Measurements from ENCODE around the gene HSD17B1. TPM values are rescaled to one million over a fixed set of nuclear protein-coding genes. Genes with fewer than 3 reads are reported as not detected.
"Not testable (repeated sequence)": the region's sequence is repeated elsewhere in the genome, so short reads cannot be mapped to it uniquely, and the experiment has no call there.

HSD17B1 gene
- total RNA-seq, 1 donor from 2014 or later = 2.2 TPM

GRCh38 chr17:42553866-42554249, 1.1 kb downstream of the HSD17B1 start:
- Histone ChIP-seq H3K27ac (peak overlapping the region; percentile 96), H3K9me3 (no peaks in the 10 kb centered on the region), H3K27me3 (ENCODE audit: low read depth) (no peaks in the 10 kb centered on the region), H3K36me3 (peaks cover 5% of the 10 kb centered on the region), H3K4me1 (peaks cover 19% of the 10 kb centered on the region), H3K4me3 (peak overlapping the region; percentile 89)
- ATAC-seq = peak; percentile 47 to 52
- TF ChIP-seq CTCF (IDR thresholded peaks at IDR 0.05) = no peak
- intact Hi-C loops (cut with DNase I) = no loop called here
- DNase-seq = no peak

DNA sequence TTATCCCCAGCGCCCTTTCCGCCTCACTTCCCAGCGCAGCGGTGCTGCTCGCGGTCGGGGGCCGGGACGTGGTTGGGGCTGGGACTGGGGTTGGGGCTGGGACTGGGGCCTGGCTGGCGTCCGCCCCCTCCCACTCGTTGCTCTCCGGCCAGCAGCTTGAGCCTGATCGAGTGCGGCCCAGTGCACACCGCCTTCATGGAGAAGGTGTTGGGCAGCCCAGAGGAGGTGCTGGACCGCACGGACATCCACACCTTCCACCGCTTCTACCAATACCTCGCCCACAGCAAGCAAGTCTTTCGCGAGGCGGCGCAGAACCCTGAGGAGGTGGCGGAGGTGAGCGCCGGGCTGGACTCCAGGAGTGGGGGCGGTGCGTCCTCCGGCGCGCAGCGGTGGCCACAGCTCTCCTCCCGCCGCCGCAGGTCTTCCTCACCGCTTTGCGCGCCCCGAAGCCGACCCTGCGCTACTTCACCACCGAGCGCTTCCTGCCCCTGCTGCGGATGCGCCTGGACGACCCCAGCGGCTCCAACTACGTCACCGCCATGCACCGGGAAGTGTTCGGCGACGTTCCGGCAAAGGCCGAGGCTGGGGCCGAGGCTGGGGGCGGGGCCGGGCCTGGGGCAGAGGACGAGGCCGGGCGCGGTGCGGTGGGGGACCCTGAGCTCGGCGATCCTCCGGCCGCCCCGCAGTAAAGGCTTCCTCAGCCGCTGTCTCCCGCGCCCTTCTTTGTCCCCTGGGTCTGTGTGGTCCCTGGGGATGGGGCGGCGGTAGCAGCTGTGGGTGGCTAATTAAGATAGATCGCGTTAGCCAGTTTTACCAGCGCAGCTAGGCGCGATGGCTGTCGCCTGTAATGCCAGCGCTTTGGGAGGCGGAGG, 1.8 kb downstream of the HSD17B1 start:
- Histone ChIP-seq H3K36me3 (peaks cover 5% of the 10 kb centered on the region), H3K9me3 (no peaks in the 10 kb centered on the region), H3K27ac (peak overlapping the region; percentile 96), H3K4me3 (peak overlapping the region; percentile 89), H3K27me3 (ENCODE audit: low read depth) (no peaks in the 10 kb centered on the region), H3K4me1 (peaks cover 20% of the 10 kb centered on the region)
- no peak for TF ChIP-seq CTCF (IDR thresholded peaks at IDR 0.05)
- ATAC-seq = peak; percentile 95 to 96
- DNase-seq = peak; percentile 89
- intact Hi-C loops (cut with DNase I) = no loop called here

DNA sequence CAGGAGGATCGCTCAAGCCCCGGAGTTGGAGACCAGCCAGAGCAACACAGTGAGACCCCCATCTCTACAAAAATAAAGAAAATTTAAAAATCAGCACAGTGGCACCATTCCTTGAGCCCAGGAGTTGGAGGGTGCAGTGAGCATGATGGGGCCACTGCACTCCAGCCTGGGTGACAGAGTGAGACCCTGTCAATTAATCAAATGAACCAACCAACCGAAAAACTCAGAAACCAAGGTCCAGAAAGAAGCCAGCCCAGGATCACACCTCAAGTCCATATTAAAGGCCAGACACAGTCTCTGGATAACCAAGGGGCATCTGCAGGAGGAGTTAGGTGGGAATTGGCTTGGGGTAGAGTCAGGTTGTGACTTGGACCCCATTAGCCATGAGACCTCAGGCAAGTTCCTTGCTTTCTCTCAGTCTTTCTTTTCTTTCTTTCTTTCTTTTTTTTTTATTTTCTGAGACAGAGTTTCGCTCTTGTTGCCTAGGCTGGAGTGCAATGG, 2.4 kb downstream of the HSD17B1 start:
- DNase-seq (no peak), ATAC-seq (no peak)
- no peak for TF ChIP-seq CTCF (IDR thresholded peaks at IDR 0.05)
- Histone ChIP-seq H3K9me3 (no peaks in the 10 kb centered on the region), H3K4me3 (peak overlapping the region; percentile 89), H3K27me3 (ENCODE audit: low read depth) (no peaks in the 10 kb centered on the region), H3K27ac (peak overlapping the region; percentile 96), H3K36me3 (peaks cover 5% of the 10 kb centered on the region), H3K4me1 (peaks cover 26% of the 10 kb centered on the region)
- intact Hi-C loops (cut with DNase I) = no loop called here

GRCh38 chr17:42555961-42556617, 3.4 kb downstream of the HSD17B1 start:
- ATAC-seq; DNase-seq; H3K36me3 ChIP-seq; H3K27me3 ChIP-seq (ENCODE audit: low read depth); H3K27ac ChIP-seq; intact Hi-C loops (cut with DNase I); H3K4me3 ChIP-seq; H3K9me3 ChIP-seq: not testable (repeated sequence)
- peaks cover 28% of the 10 kb centered on the region for H3K4me1 ChIP-seq

GRCh38 chr17:42559075-42559474, 6.4 kb downstream of the HSD17B1 start:
- no peak for DNase-seq

More at GRCh38 chr17:42559075-42559474, 6.4 kb downstream of the HSD17B1 start:
- Histone ChIP-seq H3K27ac (peak overlapping the region; percentile 22), H3K4me3 (no peak overlapping the region), H3K36me3 (peaks cover 1% of the 10 kb centered on the region), H3K27me3 (ENCODE audit: low read depth) (no peaks in the 10 kb centered on the region), H3K9me3 (no peaks in the 10 kb centered on the region), H3K4me1 (peaks cover 40% of the 10 kb centered on the region)
- intact Hi-C loops (cut with DNase I) = no loop called here
- peak; percentile 10 to 37 for ATAC-seq
- no peak for TF ChIP-seq CTCF (IDR thresholded peaks at IDR 0.05)
